ENCODE data around the gene TOR2A. TPM values are rescaled to one million over a fixed set of nuclear protein-coding genes. Genes with fewer than 3 reads are reported as not detected.

The TOR2A gene
- polyA plus RNA-seq, 3 donors, result 57.4 to 63.8 (median 60.0) TPM

GRCh38 chr9:127734247-127734746 lies 797 bp downstream of the TOR2A start:
- WGBS (ENCODE audit: insufficient coverage), result 68% methylated on average over 22 of the region's 22 CpGs
- intact Hi-C loops (cut with micrococcal nuclease), result loop anchor here in 1 of 2 donors (1.0 to 5.0 kb wide), 4 partner anchors 37 to 229 kb away; no protein-coding TSS in a partner anchor
- Histone ChIP-seq H3K79me2 (ENCODE audit: insufficient read depth, low read length) (no peaks in the 10 kb centered on the region), H4K20me1 (ENCODE audit: insufficient read depth, low read length) (peaks cover 54% of the 10 kb centered on the region), H3K4me3 (replicated peaks in 1 of 3; ENCODE audit: low read depth in 2 of 3, low read length in 3 of 3) (peak overlapping the region in 2 of 3 experiments; percentile 46 to 76), H3K9me3 (replicated peaks in 1 of 2; ENCODE audit: control insufficient read depth in 1 of 2, insufficient read depth in 1 of 2, low read length in 2 of 2) (no peaks in the 10 kb centered on the region), H3K36me3 (replicated peaks in 1 of 2; ENCODE audit: control insufficient read depth in 1 of 2, insufficient read depth in 2 of 2, low read length in 2 of 2) (peaks cover 31 to 50% of the 10 kb centered on the region in 2 donors), H3K27me3 (ENCODE audit: control insufficient read depth in 2 of 2, insufficient read depth in 2 of 2, low read length in 2 of 2) (no peaks in the 10 kb centered on the region), H3K4me1 (ENCODE audit: control insufficient read depth in 1 of 2, insufficient read depth in 2 of 2, low read length in 2 of 2) (peaks cover 19 to 25% of the 10 kb centered on the region in 2 donors), H3K27ac (ENCODE audit: low read depth in 1 of 2, low read length in 2 of 2) (peak overlapping the region; percentile 76 to 90), H3K9ac (ENCODE audit: insufficient read depth, low read length, poor library complexity, severe bottlenecking) (peak overlapping the region; percentile 95), H2AFZ (ENCODE audit: insufficient read depth, low read depth, low read length, poor library complexity, severe bottlenecking) (no peak overlapping the region), H3K4me2 (replicated peaks; ENCODE audit: extremely low read depth, low read length, poor library complexity, severe bottlenecking) (peak overlapping the region; percentile 74)
- Mint-ChIP-seq H3K4me1 (peaks cover 17% of the 10 kb centered on the region), H3K36me3 (peaks cover 33 to 57% of the 10 kb centered on the region in 2 donors), H3K4me3 (peak overlapping the region; percentile 75 to 81), H3K27me3 (ENCODE audit: low read depth in 3 of 3) (peaks cover 0 to 3% (median 0%) of the 10 kb centered on the region in 3 donors), H3K9me3 (peaks cover 0 to 1% (median 0%) of the 10 kb centered on the region in 7 donors), H3K27ac (peak overlapping the region; percentile 86 to 95 (median 90))
- TF ChIP-seq, protein P1, sequence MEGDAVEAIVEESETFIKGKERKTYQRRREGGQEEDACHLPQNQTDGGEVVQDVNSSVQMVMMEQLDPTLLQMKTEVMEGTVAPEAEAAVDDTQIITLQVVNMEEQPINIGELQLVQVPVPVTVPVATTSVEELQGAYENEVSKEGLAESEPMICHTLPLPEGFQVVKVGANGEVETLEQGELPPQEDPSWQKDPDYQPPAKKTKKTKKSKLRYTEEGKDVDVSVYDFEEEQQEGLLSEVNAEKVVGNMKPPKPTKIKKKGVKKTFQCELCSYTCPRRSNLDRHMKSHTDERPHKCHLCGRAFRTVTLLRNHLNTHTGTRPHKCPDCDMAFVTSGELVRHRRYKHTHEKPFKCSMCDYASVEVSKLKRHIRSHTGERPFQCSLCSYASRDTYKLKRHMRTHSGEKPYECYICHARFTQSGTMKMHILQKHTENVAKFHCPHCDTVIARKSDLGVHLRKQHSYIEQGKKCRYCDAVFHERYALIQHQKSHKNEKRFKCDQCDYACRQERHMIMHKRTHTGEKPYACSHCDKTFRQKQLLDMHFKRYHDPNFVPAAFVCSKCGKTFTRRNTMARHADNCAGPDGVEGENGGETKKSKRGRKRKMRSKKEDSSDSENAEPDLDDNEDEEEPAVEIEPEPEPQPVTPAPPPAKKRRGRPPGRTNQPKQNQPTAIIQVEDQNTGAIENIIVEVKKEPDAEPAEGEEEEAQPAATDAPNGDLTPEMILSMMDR (IDR thresholded peaks at IDR 0.05), result no peak
- DNase-seq, result no peak

- H3K27me3 Mint-ChIP-seq (ENCODE audit: low read depth in 3 of 3), result peaks cover 0 to 3% (median 0%) of the 10 kb centered on the region in 3 donors
- peaks cover 0 to 1% (median 0%) of the 10 kb centered on the region in 7 donors for H3K9me3 Mint-ChIP-seq
- Histone ChIP-seq H3K79me2 (ENCODE audit: insufficient read depth, low read length) (no peaks in the 10 kb centered on the region), H2AFZ (ENCODE audit: insufficient read depth, low read depth, low read length, poor library complexity, severe bottlenecking) (no peak overlapping the region), H3K4me3 (replicated peaks in 1 of 3; ENCODE audit: low read depth in 2 of 3, low read length in 3 of 3) (no peak overlapping the region), H3K27ac (ENCODE audit: low read depth in 1 of 2, low read length in 2 of 2) (peak overlapping the region in 1 of 2 donors; percentile 90), H3K9me3 (replicated peaks in 1 of 2; ENCODE audit: control insufficient read depth in 1 of 2, insufficient read depth in 1 of 2, low read length in 2 of 2) (no peaks in the 10 kb centered on the region), H3K9ac (ENCODE audit: insufficient read depth, low read length, poor library complexity, severe bottlenecking) (no peak overlapping the region), H3K27me3 (ENCODE audit: control insufficient read depth in 2 of 2, insufficient read depth in 2 of 2, low read length in 2 of 2) (no peaks in the 10 kb centered on the region), H3K4me2 (replicated peaks; ENCODE audit: extremely low read depth, low read length, poor library complexity, severe bottlenecking) (peak overlapping the region; percentile 74), H3K4me1 (ENCODE audit: control insufficient read depth in 1 of 2, insufficient read depth in 2 of 2, low read length in 2 of 2) (peaks cover 19 to 25% of the 10 kb centered on the region in 2 donors), H4K20me1 (ENCODE audit: insufficient read depth, low read length) (peaks cover 47% of the 10 kb centered on the region), H3K36me3 (replicated peaks in 1 of 2; ENCODE audit: control insufficient read depth in 1 of 2, insufficient read depth in 2 of 2, low read length in 2 of 2) (peaks cover 25 to 43% of the 10 kb centered on the region in 2 donors)
- H3K36me3 Mint-ChIP-seq, result peaks cover 27 to 50% of the 10 kb centered on the region in 2 donors
- 0% methylated on average over 1 of the region's 2 CpGs for WGBS (ENCODE audit: insufficient coverage)
- H3K4me1 Mint-ChIP-seq, result peaks cover 17% of the 10 kb centered on the region
- TF ChIP-seq, protein P1 (IDR thresholded peaks at IDR 0.05), result no peak
- peak in 1 of 3 donors; percentile 30 for DNase-seq
- H3K27ac Mint-ChIP-seq, result peak overlapping the region; percentile 63 to 95 (median 86)
- intact Hi-C loops (cut with micrococcal nuclease), result loop anchor here (1.0 to 5.0 kb wide), 5 partner anchors 37 to 229 kb away; no protein-coding TSS in a partner anchor
- no peak overlapping the region for H3K4me3 Mint-ChIP-seq
These were observed 1.5 kb downstream of the TOR2A start for GRCh38 chr9:127733614-127734013.

All from CD14-positive monocyte (primary cell).